HG02973 (cell line): ENCODE results near the gene TEDC2.
"Not testable (repeated sequence)": the region's sequence is repeated elsewhere in the genome, so short reads cannot be mapped to it uniquely, and the experiment has no call there.

Source experiments
- ATAC-seq: cut with Tn5 transposase; IDR thresholded peaks from one replicate; pipeline ENCODE4 v1.9.1; 2021; ENCODE audit warnings: moderate library complexity; ENCODE audit not compliant: unreplicated experiment

Gene TEDC2

DNA sequence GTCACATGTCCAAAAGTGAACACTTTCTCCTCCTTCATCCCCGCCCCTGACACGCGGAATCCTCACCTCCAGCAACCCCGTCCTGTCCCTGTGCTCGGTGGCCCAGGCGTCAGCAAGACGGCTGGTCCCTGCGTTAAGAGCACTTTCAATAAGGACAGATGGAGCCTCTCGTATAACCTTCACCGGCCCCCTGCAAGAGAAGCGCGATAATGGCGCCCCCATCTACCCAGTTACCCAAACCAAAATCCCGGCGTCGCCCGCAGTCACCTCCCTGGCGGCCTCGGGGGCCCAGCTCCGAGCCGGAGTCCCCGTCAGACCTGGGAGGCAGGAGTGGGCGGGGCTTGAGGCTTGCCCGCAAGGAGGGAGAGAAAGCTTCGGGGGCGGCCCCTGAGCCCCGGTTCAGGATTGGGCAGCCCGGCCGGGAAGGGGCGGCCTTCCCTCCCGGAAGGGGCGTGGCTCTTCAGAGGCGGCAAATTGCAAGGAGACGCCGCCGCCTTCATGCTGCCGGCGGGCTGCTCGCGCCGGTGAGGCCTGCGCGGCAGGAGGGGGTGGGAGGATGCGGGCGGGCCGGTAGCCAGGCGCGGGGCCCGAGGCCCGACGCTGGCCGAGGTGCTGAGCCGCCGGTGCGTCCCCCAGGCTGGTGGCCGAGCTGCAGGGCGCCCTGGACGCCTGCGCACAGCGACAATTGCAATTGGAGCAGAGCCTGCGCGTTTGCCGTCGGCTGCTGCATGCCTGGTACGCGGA lies at the start of gene TEDC2:
Gene TEDC2 (plus strand): TSS at position 463 of the 744 bp plus-strand sequence. CDS start 36 bp downstream, at position 499.
- ATAC-seq = peak; percentile 60

DNA sequence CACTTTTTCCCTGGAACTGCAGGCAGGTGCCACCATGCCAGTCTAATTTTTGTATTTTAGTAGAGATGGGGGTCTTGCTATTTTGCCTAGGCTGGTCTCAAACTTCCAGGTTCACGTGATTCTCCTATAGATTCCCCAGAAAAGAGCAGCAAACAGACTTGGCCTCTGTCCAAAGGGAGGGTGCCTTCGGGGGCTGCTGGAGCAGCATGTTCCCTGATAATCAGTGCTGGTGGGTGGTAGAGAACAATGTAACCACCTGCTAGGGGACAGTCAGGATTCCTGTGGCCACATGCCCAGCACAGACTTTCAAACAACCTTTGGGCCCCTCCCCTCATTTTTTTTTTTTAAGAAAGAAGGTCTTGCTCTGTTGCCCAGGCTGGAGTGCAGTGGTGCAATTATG lies 44.8 kb upstream of the TEDC2 start:
- no peak for ATAC-seq

DNA sequence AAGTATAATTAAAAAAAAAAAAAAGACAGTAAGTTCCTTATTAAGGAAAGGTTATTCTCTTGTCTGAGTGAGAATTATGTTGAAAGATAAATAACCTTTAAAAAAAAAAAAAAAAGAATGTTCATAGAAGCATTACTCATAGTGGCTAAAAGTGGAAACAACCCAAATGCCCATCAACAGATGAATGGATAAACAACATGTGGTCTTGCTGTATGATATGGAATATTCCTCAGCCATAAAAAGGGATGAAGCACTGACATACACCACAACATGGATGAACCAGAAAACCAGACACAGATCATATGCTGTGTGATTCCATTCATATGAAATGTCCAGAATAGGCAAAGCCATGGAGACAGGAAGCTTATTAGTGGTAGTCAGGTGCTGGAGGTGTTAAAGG lies 39.9 kb upstream of the TEDC2 start:
- ATAC-seq = no peak

GRCh38 chr16:2422123-2422867 lies 37.6 kb upstream of the TEDC2 start:
- no peak for ATAC-seq

GRCh38 chr16:2424061-2425007 lies 35.6 kb upstream of the TEDC2 start:
- ATAC-seq = no peak

DNA sequence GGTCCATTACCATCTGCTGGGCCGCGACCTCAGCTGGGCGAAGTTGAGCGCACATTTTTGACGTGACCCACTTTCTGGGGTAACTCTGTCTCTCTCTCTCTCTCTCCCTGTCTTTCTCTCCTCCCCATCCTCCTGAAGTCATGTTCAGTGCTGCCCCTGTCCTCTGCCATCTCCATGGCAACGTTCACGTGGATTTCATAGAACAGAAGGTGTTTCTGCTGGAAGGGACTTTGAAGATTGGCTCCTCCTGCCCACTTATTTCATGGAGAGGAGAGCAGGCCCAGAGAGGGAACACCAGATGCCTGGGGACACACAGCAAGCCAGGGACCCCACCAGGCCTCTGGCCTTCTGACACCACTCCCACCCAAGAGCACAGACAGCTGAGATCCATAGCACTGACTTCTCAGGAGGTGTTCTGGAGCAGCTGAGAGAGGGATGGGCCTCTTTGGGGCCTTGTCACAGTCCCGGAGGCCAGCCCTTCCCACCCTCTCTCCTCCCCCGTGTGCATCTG lies 34.8 kb upstream of the TEDC2 start:
- ATAC-seq = no peak

DNA sequence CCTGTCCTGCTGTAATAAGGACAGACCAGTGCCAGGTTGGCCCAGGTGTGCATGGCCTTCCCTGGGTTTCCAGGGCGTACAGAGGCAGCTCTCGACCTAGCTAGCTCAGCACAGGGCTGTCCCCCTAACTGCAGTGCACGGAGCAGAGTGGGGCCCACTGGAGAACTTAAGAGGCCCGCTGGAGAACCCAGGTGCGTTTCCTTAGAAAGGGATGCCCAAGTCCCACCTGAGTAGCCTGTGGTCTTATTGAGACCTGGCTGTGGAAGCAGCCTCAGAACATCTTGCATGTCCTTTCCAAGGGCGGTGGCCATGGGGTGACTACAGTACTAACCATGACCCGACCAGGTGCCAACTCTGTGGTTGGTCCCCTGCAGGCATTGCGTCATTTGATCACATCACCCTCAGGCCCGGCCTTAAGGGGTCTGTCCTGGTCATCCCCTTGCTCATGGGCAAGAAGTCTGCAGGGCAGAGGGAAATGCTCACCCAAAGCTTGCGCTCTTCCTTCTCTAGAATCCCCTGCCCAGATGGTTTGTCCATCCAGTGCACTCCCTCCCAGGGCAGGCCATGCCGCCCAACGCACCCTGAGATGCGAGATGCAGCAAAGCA lies 34.0 kb upstream of the TEDC2 start:
- no peak for ATAC-seq

- no peak for ATAC-seq
Measured at GRCh38 chr16:2426941-2427361, 33.0 kb upstream of the TEDC2 start.

DNA sequence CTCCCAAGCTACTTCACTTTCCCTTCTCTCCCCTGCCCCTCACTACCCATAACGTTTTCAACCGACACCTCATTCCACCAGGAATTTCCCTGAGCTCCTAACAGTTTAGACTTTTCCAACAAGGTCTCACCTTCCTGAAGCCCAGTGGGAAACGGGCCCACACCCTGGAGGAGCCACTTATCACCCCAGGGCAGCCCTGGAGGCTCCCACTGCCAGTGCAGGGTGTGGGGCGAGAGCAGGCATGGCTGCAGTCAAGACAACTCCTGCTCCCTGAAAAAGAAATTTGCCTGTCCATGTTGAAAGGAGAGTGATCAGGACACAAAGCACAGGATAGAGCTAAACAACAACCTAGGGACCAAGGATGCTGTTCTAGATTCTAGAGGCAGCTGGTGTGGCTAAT lies 32.4 kb upstream of the TEDC2 start:
- no peak for ATAC-seq

- peak; percentile 7 for ATAC-seq
Measured at GRCh38 chr16:2428051-2428783, 31.7 kb upstream of the TEDC2 start.

DNA sequence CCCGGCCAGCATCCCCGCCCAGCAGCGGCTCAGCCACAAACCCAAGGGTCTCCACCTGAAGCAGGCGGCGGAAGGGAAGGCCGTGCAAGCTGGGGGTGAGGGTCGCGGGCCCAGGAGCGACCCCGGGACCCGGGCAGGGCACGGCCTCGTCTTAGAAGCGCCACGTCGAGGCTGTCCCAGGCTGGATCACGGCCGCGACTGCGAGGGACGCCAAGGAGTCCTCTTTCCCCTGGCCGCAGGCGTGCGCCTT lies 31.2 kb upstream of the TEDC2 start:
- ATAC-seq = peak; percentile 3

GRCh38 chr16:2429034-2429770 lies 30.7 kb upstream of the TEDC2 start, which contains the start of gene CCNF:
Gene CCNF (plus strand): TSS chr16:2429447. CDS start chr16:2429482, 35 bp downstream.
- ATAC-seq = peak; percentile 75

- ATAC-seq = peak; percentile 11
Measured at GRCh38 chr16:2429771-2430663, 29.9 kb upstream of the TEDC2 start.

DNA sequence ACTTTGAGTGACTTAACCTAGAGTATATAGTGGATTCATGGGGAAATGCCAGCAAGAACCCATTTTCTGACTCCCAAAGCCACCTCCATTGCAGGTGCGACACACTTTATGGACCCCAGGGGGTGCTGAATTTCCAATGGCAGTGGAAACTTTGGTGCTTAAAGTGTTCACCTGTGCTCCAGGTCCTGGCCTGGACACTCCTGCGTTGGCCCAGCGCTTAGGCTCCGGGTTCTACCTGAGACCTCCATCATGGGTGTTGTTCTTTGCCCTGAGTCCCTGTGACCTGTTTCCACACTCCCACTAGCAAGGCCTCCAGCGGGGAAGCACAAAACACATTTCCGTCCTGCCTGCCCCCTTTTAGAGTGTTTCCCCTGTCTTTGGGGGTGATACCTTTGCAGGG lies 27.6 kb upstream of the TEDC2 start:
- no peak for ATAC-seq

DNA sequence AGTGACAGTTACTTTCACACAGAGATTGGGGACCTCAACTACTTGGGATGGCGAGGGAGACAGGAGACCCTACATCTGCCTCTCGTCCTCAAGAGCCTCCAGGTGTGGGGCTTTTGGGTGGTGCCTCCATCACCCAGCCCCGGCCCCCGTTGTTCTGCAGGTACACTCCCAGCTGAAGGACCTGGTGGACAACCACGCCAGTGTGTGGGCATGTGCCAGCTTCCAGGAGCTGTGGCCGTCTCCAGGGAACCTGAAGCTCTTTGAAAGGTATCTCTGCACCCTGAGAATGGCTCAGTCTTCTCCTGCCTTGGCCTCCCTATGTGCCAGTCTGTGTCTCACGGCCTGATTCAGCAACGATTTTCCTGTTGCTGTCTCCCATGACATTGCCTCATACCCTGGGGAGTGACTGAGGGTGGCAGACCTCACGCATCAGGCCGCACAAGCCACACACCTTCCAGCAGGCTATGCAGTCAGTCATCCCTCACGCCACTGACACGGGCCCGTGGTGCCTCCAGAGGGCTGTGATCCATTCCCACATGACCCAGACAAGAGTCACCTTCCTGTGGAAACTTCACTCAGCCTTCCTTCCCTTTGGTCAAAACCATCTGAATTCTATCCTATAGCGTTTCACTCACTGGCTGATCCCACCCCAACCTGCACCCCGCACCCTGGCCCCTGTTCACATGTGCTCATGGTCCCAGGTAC lies 27.0 kb upstream of the TEDC2 start:
- no peak for ATAC-seq

GRCh38 chr16:2435236-2435635 lies 24.7 kb upstream of the TEDC2 start:
- ATAC-seq = not testable (repeated sequence)

GRCh38 chr16:2436110-2436509 lies 23.8 kb upstream of the TEDC2 start:
- ATAC-seq = no peak
